ENCODE data around the gene RPL27A.

DNA sequence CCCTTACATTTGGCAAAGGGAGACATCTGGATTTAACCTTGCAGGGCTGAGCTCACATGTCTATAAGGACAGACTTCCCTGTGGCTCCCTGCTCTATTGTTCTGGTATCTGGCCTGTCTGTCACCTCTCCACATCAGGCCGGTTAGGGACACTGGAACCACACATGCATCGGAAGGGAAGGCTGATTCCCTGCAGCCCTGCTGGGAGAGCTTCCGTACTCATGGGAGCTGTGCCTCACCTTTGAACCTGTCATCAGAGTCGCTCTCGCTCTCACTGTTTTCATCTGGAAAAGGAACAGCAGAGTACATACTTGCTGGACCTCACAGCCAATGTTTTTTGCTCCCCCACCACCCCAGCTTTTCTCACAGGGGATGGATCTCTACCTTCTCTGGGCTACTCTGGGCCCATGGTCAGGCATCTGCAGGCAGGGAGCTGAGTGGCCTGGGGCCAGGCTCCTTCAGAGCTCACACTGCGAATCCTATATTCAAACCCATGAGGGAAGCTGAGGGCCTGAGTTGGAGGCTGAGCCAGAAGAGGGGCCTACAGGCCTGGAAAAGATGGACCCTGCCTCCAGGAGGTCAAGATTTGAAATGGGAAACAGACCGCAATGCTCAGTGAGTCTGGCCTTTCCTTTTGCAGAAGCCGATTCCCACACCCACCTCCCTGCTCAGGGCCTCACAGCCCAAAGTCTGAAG is 31.3 kb downstream of the RPL27A start:
- TF ChIP-seq EZH2 (IDR thresholded peaks at IDR 0.05), result no peak
- no peak for TF ChIP-seq POLR2AphosphoS5 (IDR thresholded peaks at IDR 0.05; ENCODE audit: borderline replicate concordance, low read depth, low read length)
